Hepatocyte (in vitro differentiated cells): ENCODE data around the gene VARS1. TPM values are rescaled to one million over a fixed set of nuclear protein-coding genes. Genes with fewer than 3 reads are reported as not detected.
A peak's percentile ranks its signal among the peaks of the same experiment; 100 is the strongest.
"Not testable (repeated sequence)": the region's sequence is repeated elsewhere in the genome, so short reads cannot be mapped to it uniquely, and the experiment has no call there.

Source experiments
- DNase-seq: peaks from one replicate; pipeline ENCODE4 v3.0.0-alpha.2; 2016; ENCODE audit warnings: low spot score
- H2AFZ ChIP-seq: fragments of 200-600 bp; sonication (generic); 2 replicates; pipeline ENCODE4 v1.6.0; 2016; ENCODE audit warnings: antibody characterized with exemption, mild to moderate bottlenecking
- H3K27ac ChIP-seq: fragments of 200-600 bp; sonication (generic); 2 replicates; pipeline ENCODE4 v1.5.1; 2016; ENCODE audit warnings: mild to moderate bottlenecking
- H3K27me3 ChIP-seq: fragments of 200-600 bp; sonication (generic); 2 replicates; pipeline ENCODE4 v1.6.1; 2016
- H3K36me3 ChIP-seq: fragments of 200-600 bp; sonication (generic); replicated peaks from 2 replicates; pipeline ENCODE4 v1.5.1; 2016; ENCODE audit warnings: low read depth; ENCODE audit not compliant: insufficient read depth
- H3K4me1 ChIP-seq: fragments of 200-600 bp; sonication (generic); 2 replicates; pipeline ENCODE4 v1.5.1; 2016; ENCODE audit warnings: mild to moderate bottlenecking, moderate library complexity; ENCODE audit not compliant: insufficient read depth
- H3K4me2 ChIP-seq: fragments of 200-600 bp; sonication (generic); 2 replicates; pipeline ENCODE4 v1.6.0; 2016
- H3K4me3 ChIP-seq: fragments of 200-600 bp; sonication (generic); 2 replicates; pipeline ENCODE4 v1.5.1; 2016; ENCODE audit warnings: mild to moderate bottlenecking
- H3K79me2 ChIP-seq: fragments of 200-600 bp; sonication (generic); 2 replicates; pipeline ENCODE4 v1.6.0; 2017; ENCODE audit warnings: mild to moderate bottlenecking
- H3K9me2 ChIP-seq: fragments of 200-600 bp; sonication (generic); replicated peaks from 2 replicates; pipeline ENCODE4 v1.6.0; 2017; ENCODE audit warnings: mild to moderate bottlenecking; ENCODE audit not compliant: insufficient read depth
- H3K9me3 ChIP-seq: fragments of 200-600 bp; sonication (generic); 2 replicates; pipeline ENCODE4 v1.5.1; 2016; ENCODE audit warnings: low read depth, mild to moderate bottlenecking
- H4K20me1 ChIP-seq: fragments of 200-600 bp; sonication (generic); 2 replicates; pipeline ENCODE4 v1.6.0; 2016; ENCODE audit warnings: mild to moderate bottlenecking; ENCODE audit not compliant: insufficient read depth, poor library complexity, severe bottlenecking
- EZH2 ChIP-seq: fragments of 200-600 bp; sonication (generic); IDR thresholded peaks from 2 replicates; pipeline ENCODE4 v1.6.1; 2016; ENCODE audit warnings: antibody characterized with exemption, mild to moderate bottlenecking, borderline replicate concordance
- EZH2phosphoT487 ChIP-seq: fragments of 200-600 bp; sonication (generic); IDR thresholded peaks from one replicate; pipeline ENCODE4 v1.6.1; 2018; ENCODE audit warnings: antibody characterized with exemption, mild to moderate bottlenecking, low read depth, moderate library complexity; ENCODE audit not compliant: unreplicated experiment, severe bottlenecking
- WGBS: methylation state at CpG from one replicate; pipeline ENCODE4 v1.1.6; 2016; ENCODE audit warnings: low lambda C conversion rate; ENCODE audit errors: missing lambda C conversion rate; 5-methylcytosine and 5-hydroxymethylcytosine counted together
- polyA plus RNA-seq: library from polyadenylated mRNA; unstranded; fragments of >200 nt; fragmentation: Nextera tagmentation; extraction: Ambion mirVana; gene quantifications from 2 replicates; pipeline ENCODE4 v1.2.1, GENCODE V29; 2016
- total RNA-seq: library from RNA; depleted of rRNA; stranded (reverse); fragments of >200 nt; gene quantifications from 2 replicates; pipeline ENCODE4 v1.2.3, GENCODE V29; 2014
- TF ChIP-seq, protein P1 (sequence below): fragments of 200-600 bp; sonication (generic); IDR thresholded peaks from 2 replicates; pipeline ENCODE4 v1.5.1; 2016; ENCODE audit warnings: antibody characterized with exemption, mild to moderate bottlenecking; ENCODE audit not compliant: poor library complexity

VARS1 gene
- total and polyA plus RNA-seq, 2 experiments from 2014 or later: 36.6 to 51.0 TPM

GRCh38 chr6:31838968-31839367 lies 43.4 kb upstream of the VARS1 start:
- Histone ChIP-seq H3K9me3 (no peaks in the 10 kb centered on the region), H3K27me3 (no peaks in the 10 kb centered on the region), H3K4me1 (peaks cover 16% of the 10 kb centered on the region), H2AFZ (no peak overlapping the region), H3K9me2 (no peaks in the 10 kb centered on the region), H3K79me2 (peaks cover 43% of the 10 kb centered on the region), H3K36me3 (no peaks in the 10 kb centered on the region), H3K4me3 (no peak overlapping the region), H3K27ac (no peak overlapping the region), H3K4me2 (peak overlapping the region; percentile 82), H4K20me1 (peaks cover 29% of the 10 kb centered on the region)
- 99% methylated on average over 3 of the region's 3 CpGs for WGBS
- no peak for DNase-seq
- TF ChIP-seq EZH2phosphoT487 (no peak), EZH2 (no peak)
- TF ChIP-seq, protein P1, sequence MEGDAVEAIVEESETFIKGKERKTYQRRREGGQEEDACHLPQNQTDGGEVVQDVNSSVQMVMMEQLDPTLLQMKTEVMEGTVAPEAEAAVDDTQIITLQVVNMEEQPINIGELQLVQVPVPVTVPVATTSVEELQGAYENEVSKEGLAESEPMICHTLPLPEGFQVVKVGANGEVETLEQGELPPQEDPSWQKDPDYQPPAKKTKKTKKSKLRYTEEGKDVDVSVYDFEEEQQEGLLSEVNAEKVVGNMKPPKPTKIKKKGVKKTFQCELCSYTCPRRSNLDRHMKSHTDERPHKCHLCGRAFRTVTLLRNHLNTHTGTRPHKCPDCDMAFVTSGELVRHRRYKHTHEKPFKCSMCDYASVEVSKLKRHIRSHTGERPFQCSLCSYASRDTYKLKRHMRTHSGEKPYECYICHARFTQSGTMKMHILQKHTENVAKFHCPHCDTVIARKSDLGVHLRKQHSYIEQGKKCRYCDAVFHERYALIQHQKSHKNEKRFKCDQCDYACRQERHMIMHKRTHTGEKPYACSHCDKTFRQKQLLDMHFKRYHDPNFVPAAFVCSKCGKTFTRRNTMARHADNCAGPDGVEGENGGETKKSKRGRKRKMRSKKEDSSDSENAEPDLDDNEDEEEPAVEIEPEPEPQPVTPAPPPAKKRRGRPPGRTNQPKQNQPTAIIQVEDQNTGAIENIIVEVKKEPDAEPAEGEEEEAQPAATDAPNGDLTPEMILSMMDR: no peak

GRCh38 chr6:31838114-31838553 lies 42.6 kb upstream of the VARS1 start:
- H3K4me3 ChIP-seq: peak overlapping the region; percentile 5
- H3K27ac ChIP-seq: peak overlapping the region; percentile 88
- H4K20me1 ChIP-seq: peaks cover 29% of the 10 kb centered on the region
- not testable (repeated sequence) for H3K9me3 ChIP-seq, H2AFZ ChIP-seq, H3K27me3 ChIP-seq, H3K36me3 ChIP-seq, H3K9me2 ChIP-seq, DNase-seq
- 91% methylated on average over 9 of the region's 9 CpGs for WGBS
- peak overlapping the region; percentile 82 for H3K4me2 ChIP-seq
- peaks cover 19% of the 10 kb centered on the region for H3K4me1 ChIP-seq
- H3K79me2 ChIP-seq: peaks cover 49% of the 10 kb centered on the region

DNA sequence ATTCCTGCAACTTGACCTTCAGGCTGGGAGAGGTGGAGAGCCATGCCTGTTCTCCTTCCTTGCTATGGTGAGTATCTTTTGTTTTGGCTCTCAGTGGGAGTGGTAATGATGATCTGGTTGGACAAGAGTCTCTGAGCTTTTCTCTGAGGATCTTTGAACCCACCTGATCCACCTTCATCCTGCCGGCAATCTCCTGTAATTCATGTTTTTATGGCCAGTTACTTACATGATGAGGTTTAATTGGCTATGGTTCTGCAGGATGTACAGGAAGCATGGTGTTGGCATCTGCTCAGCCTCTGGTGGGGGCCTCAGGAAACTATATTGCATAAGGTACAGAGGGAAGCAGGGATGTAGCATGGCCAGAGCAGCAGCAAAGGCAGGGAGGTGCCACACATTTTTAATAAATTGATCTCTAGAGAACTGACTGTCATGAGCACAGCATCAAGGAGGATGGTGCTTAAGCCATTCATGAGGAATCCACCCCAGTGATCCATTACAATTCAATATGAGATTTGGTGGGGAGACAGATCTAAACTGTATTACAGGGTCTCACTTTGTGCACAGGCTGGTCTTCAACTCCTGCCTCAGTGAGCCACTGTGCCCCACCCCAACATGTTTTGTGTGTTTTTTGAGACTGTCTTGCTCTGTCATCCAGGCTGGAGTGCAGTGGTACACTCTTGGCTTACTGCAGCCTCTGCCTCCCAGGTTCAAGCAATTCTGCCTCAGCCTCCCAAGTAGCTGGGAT lies 42.0 kb upstream of the VARS1 start:
- 35% methylated on average over 1 of the region's 1 CpG for WGBS
- no peaks in the 10 kb centered on the region for H3K9me2 ChIP-seq
- no peaks in the 10 kb centered on the region for H3K9me3 ChIP-seq
- H3K79me2 ChIP-seq: peaks cover 54% of the 10 kb centered on the region
- peaks cover 29% of the 10 kb centered on the region for H4K20me1 ChIP-seq
- peak overlapping the region; percentile 62 for H3K4me3 ChIP-seq
- peaks cover 19% of the 10 kb centered on the region for H3K4me1 ChIP-seq
- H3K27ac ChIP-seq: peak overlapping the region; percentile 88
- no peak for TF ChIP-seq EZH2phosphoT487
- TF ChIP-seq, protein P1: no peak
- TF ChIP-seq EZH2: no peak
- H3K27me3 ChIP-seq: no peaks in the 10 kb centered on the region
- no peaks in the 10 kb centered on the region for H3K36me3 ChIP-seq
- peak overlapping the region; percentile 82 for H3K4me2 ChIP-seq
- H2AFZ ChIP-seq: no peak overlapping the region
- no peak for DNase-seq

DNA sequence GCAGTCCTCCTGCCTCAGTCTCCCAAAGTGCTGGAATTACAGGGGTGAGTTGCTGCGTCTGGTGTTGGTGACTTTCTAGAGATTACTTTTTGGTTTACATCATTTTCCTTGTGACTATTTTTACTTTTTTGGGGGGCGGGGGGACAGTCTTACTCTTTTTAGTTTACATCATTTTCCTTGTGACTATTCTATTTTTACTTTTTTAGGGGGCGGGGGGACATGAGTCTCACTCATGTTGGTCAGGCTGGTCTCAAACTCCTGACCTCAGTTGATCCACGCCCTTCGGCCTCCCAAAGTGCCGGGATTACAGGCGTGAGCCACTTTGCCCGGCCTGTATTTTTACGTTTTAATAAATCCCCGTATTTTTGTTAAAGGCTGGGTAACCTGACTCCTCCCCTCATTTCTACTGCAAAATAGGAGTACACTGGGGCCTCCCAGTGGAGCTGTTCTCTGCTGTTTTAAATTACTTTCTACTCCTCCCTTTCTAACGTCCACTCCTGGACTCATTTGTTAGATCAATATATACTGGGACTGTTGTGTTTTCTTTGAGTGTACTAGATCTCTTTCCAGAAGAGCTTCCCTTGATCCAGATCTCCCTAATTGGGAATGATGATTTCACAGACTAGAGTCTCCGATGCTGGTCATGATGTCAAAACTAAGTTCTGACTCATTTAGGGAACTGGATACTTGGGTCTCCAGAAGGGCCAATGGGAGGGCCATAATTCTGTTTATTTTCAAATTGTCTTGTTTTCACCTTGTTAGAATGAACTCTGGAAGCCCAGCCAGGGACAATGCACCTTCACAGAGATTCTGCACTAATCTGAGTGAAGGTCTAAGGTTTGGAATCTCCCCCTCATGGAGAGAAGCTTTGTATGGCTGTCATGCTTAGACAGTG lies 41.2 kb upstream of the VARS1 start:
- Histone ChIP-seq H3K27me3 (no peaks in the 10 kb centered on the region), H2AFZ (no peak overlapping the region), H3K4me3 (peak overlapping the region; percentile 62), H3K9me3 (no peaks in the 10 kb centered on the region), H3K4me2 (peak overlapping the region; percentile 82), H3K9me2 (no peaks in the 10 kb centered on the region), H3K36me3 (no peaks in the 10 kb centered on the region), H4K20me1 (peaks cover 29% of the 10 kb centered on the region), H3K79me2 (peaks cover 59% of the 10 kb centered on the region), H3K27ac (peak overlapping the region; percentile 88), H3K4me1 (peaks cover 19% of the 10 kb centered on the region)
- WGBS: 10% methylated on average over 12 of the region's 12 CpGs
- TF ChIP-seq EZH2 (no peak), EZH2phosphoT487 (no peak)
- TF ChIP-seq, protein P1: peak; percentile 13
- peak; percentile 49 for DNase-seq
